H9 (cell line): Measurements from ENCODE around the gene CLBA1. TPM values are rescaled to one million over a fixed set of nuclear protein-coding genes. Genes with fewer than 3 reads are reported as not detected.

Experiments
- DNase-seq: peaks from one replicate; pipeline ENCODE4 v3.0.0-alpha.2; 2017
- H2AFZ ChIP-seq: one replicate; pipeline ENCODE4 v1.6.1; 2013; ENCODE audit warnings: mild to moderate bottlenecking, low read length, control low read depth, moderate library complexity
- H2AK5ac ChIP-seq: 2 replicates; pipeline ENCODE4 v1.6.1; 2013; ENCODE audit warnings: low read length, control low read depth, mixed read lengths; ENCODE audit not compliant: insufficient read length
- H2BK120ac ChIP-seq: one replicate; pipeline ENCODE4 v1.6.1; 2013; ENCODE audit warnings: low read depth, mild to moderate bottlenecking, low read length, control low read depth, inconsistent platforms; ENCODE audit not compliant: poor library complexity, severe bottlenecking
- H2BK12ac ChIP-seq: 2 replicates; pipeline ENCODE4 v1.6.1; 2013; ENCODE audit warnings: low read length, control low read depth, mixed read lengths, low read depth; ENCODE audit not compliant: insufficient read length
- H2BK15ac ChIP-seq: 2 replicates; pipeline ENCODE4 v1.6.1; 2013; ENCODE audit warnings: low read depth, low read length, control low read depth
- H2BK20ac ChIP-seq: one replicate; pipeline ENCODE4 v1.6.1; 2013; ENCODE audit warnings: low read depth, mild to moderate bottlenecking, low read length, control low read depth, inconsistent platforms; ENCODE audit not compliant: poor library complexity, severe bottlenecking
- H2BK5ac ChIP-seq: 2 replicates; pipeline ENCODE4 v1.6.1; 2013; ENCODE audit warnings: low read length, control low read depth, mixed read lengths; ENCODE audit not compliant: insufficient read length
- H3K14ac ChIP-seq: 2 replicates; pipeline ENCODE4 v1.6.1; 2013; ENCODE audit warnings: low read length, control low read depth; ENCODE audit not compliant: insufficient read depth
- H3K18ac ChIP-seq: 2 replicates; pipeline ENCODE4 v1.6.1; 2013; ENCODE audit warnings: low read depth, mild to moderate bottlenecking, mixed read lengths, low read length, control low read depth; ENCODE audit not compliant: insufficient read length
- H3K23ac ChIP-seq: 2 replicates; pipeline ENCODE4 v1.6.1; 2013; ENCODE audit warnings: low read length, control low read depth, mixed read lengths, low read depth; ENCODE audit not compliant: insufficient read length
- H3K23me2 ChIP-seq: 2 replicates; pipeline ENCODE4 v1.6.1; 2013; ENCODE audit warnings: low read depth, mild to moderate bottlenecking, mixed read lengths, low read length, control low read depth; ENCODE audit not compliant: insufficient read length, poor library complexity, severe bottlenecking
- H3K27ac ChIP-seq: 2 replicates; pipeline ENCODE4 v1.5.1; 2013; ENCODE audit warnings: low read length, control low read depth, mixed read lengths, low read depth; ENCODE audit not compliant: insufficient read length
- H3K27me3 ChIP-seq: 2 replicates; pipeline ENCODE4 v1.6.1; 2013; ENCODE audit warnings: low read length, control low read depth, inconsistent platforms; ENCODE audit not compliant: insufficient read depth
- H3K4ac ChIP-seq: 2 replicates; pipeline ENCODE4 v1.6.1; 2013; ENCODE audit warnings: low read depth, mild to moderate bottlenecking, control low read depth, inconsistent platforms, low read length, moderate library complexity
- H3K4me1 ChIP-seq: 2 replicates; pipeline ENCODE4 v1.6.1; 2013; ENCODE audit warnings: low read length, control low read depth, inconsistent platforms; ENCODE audit not compliant: insufficient read depth
- H3K4me2 ChIP-seq: 2 replicates; pipeline ENCODE4 v1.6.1; 2013; ENCODE audit warnings: low read length, control low read depth, mixed read lengths; ENCODE audit not compliant: insufficient read length, insufficient read depth
- H3K56ac ChIP-seq: 2 replicates; pipeline ENCODE4 v1.6.1; 2013; ENCODE audit warnings: low read depth, mild to moderate bottlenecking, mixed read lengths, low read length, control low read depth; ENCODE audit not compliant: insufficient read length
- H3K79me1 ChIP-seq: 2 replicates; pipeline ENCODE4 v1.6.1; 2013; ENCODE audit warnings: low read depth, mild to moderate bottlenecking, moderate library complexity, low read length, control low read depth, inconsistent platforms; ENCODE audit not compliant: insufficient read depth, poor library complexity, severe bottlenecking
- H3K79me2 ChIP-seq: 2 replicates; pipeline ENCODE4 v1.6.1; 2013; ENCODE audit warnings: low read length, control low read depth, inconsistent platforms; ENCODE audit not compliant: insufficient read depth
- H3K9ac ChIP-seq: 2 replicates; pipeline ENCODE4 v1.6.1; 2013; ENCODE audit warnings: low read length, control low read depth, mixed read lengths; ENCODE audit not compliant: insufficient read length; ENCODE audit errors: extremely low read depth
- H3K9me3 ChIP-seq: one replicate; pipeline ENCODE4 v1.6.1; 2013; ENCODE audit warnings: low read depth, low read length, inconsistent platforms; ENCODE audit not compliant: control insufficient read depth
- H3T11ph ChIP-seq: one replicate; pipeline ENCODE4 v1.6.1; 2013; ENCODE audit warnings: mild to moderate bottlenecking, low read length, control low read depth, inconsistent platforms
- H4K20me1 ChIP-seq: one replicate; pipeline ENCODE4 v1.6.1; 2013; ENCODE audit not compliant: control insufficient read depth, insufficient read length, insufficient read depth
- H4K5ac ChIP-seq: 2 replicates; pipeline ENCODE4 v1.6.1; 2013; ENCODE audit warnings: low read depth, mild to moderate bottlenecking, mixed read lengths, low read length, control low read depth; ENCODE audit not compliant: insufficient read length
- H4K8ac ChIP-seq: replicated peaks from 2 replicates; pipeline ENCODE4 v1.6.1; 2013; ENCODE audit warnings: low read length, control low read depth, mixed read lengths, low read depth; ENCODE audit not compliant: insufficient read length
- H4K91ac ChIP-seq: 2 replicates; pipeline ENCODE4 v1.6.1; 2013; ENCODE audit warnings: low read depth, mild to moderate bottlenecking, moderate library complexity, mixed read lengths, low read length, control low read depth; ENCODE audit not compliant: insufficient read length
- H3K27ac Mint-ChIP-seq, 3 experiments: 2 replicates in 2 of 3; 3 replicates in 1 of 3; pipeline ENCODE4 v1.8.0; 2020 to 2021; ENCODE audit warnings: mixed read lengths in 3 of 3, mild to moderate bottlenecking in 1 of 3, moderate library complexity in 1 of 3
- H3K27me3 Mint-ChIP-seq: 2 replicates; pipeline ENCODE4 v1.8.0; 2021; ENCODE audit warnings: low read depth, mild to moderate bottlenecking, moderate library complexity, mixed read lengths
- H3K36me3 Mint-ChIP-seq, 3 experiments: 2 replicates in 2 of 3; 3 replicates in 1 of 3; pipeline ENCODE4 v1.8.0; 2020 to 2021; ENCODE audit warnings: low read depth in 3 of 3, mixed read lengths in 3 of 3; ENCODE audit not compliant: insufficient read depth in 1 of 3
- H3K4me1 Mint-ChIP-seq, 2 experiments: 2 replicates each; pipeline ENCODE4 v1.8.0; 2020; ENCODE audit warnings: mixed read lengths in 2 of 2
- H3K4me3 Mint-ChIP-seq, 2 experiments: 2 replicates in 1 of 2; 3 replicates in 1 of 2; pipeline ENCODE4 v1.8.0; 2020 to 2021; ENCODE audit warnings: mild to moderate bottlenecking in 2 of 2, mixed read lengths in 2 of 2, moderate library complexity in 1 of 2
- H3K9me3 Mint-ChIP-seq, 2 experiments: 2 replicates in 1 of 2; 3 replicates in 1 of 2; pipeline ENCODE4 v1.8.0; 2020; ENCODE audit warnings: mild to moderate bottlenecking in 2 of 2, mixed read lengths in 2 of 2, moderate library complexity in 1 of 2
- WGBS: extraction: QIAGEN DNeasy Blood & Tissue Kit; methylation state at CpG from one replicate; pipeline ENCODE4 v1.1.7; 2013; ENCODE audit warnings: missing lambda C conversion rate, low lambda C conversion rate, mixed read lengths; ENCODE audit not compliant: insufficient read length; ENCODE audit errors: extremely low coverage; 5-methylcytosine and 5-hydroxymethylcytosine counted together
- total RNA-seq: library from RNA; stranded (reverse); gene quantifications from 2 replicates; pipeline ENCODE4 v1.2.1, GENCODE V29; 2021
- TF ChIP-seq, protein P1 (sequence below): fragments of 200-600 bp; sonication (generic); conservative IDR thresholded peaks from 3 replicates; pipeline ENCODE4 v1.8.0; 2021; ENCODE audit warnings: antibody characterized with exemption, mild to moderate bottlenecking

The CLBA1 gene
- total RNA-seq, 1 experiment from 2014 or later: 2.4 TPM

DNA sequence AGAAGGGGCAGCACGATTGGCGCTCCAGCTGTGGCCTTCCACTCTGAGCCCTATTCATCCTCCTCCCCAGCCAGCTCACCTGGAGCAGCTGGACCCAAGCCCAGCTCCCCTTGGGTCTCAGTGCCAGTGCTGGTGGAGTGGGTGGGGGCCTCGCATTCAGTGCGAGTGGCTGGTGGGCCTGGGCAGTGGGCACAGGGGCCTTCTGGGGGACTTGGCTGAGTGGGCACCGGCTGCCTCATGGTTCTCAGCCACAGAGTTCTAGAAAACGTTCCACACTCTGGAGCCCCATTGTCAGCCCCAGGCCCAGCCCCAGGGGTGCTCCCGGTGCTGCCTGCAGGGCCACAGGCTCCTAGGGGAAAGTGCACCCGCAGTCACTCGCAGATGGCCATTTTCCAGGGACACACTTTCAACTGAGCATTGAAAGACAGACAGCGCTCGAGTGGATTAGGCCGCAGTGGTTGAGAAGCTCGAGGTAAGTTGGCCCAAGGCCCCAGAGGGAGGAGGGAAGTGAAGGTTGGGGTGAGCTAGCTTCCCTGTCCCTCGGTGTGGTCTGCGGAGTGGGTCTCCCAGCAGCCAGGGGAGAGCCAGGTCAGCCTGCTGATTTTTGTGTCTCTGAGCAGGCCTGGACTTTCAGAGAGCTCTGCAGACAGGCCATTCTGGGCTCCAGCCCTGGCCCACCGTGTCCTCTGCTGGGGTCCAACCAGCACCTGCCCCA lies 3.8 kb downstream of the CLBA1 start:
- Histone ChIP-seq H3K4ac (no peak overlapping the region), H3K4me1 (no peaks in the 10 kb centered on the region), H4K91ac (no peak overlapping the region), H2BK20ac (no peak overlapping the region), H3K56ac (no peak overlapping the region), H3K23ac (no peak overlapping the region), H2AK5ac (no peak overlapping the region), H3T11ph (no peak overlapping the region), H2BK15ac (no peak overlapping the region), H4K5ac (no peak overlapping the region), H2BK120ac (no peak overlapping the region), H4K20me1 (no peaks in the 10 kb centered on the region), H3K23me2 (peaks cover 3% of the 10 kb centered on the region), H3K79me2 (no peaks in the 10 kb centered on the region), H3K14ac (no peak overlapping the region), H3K18ac (no peak overlapping the region), H2AFZ (no peak overlapping the region), H4K8ac (no peak overlapping the region), H3K27me3 (0 out of 2 replicates have a peak, but pooled peaks cover 2% of the 10 kb centered on the region), H3K4me2 (no peak overlapping the region), H3K79me1 (no peaks in the 10 kb centered on the region), H3K27ac (no peak overlapping the region), H3K9ac (no peak overlapping the region), H2BK12ac (no peak overlapping the region), H2BK5ac (no peak overlapping the region), H3K9me3 (no peaks in the 10 kb centered on the region)
- Mint-ChIP-seq H3K9me3 (peaks cover 0 to 3% of the 10 kb centered on the region in 2 experiments; a peak in 2 of 5 replicates), H3K27ac (no peak overlapping the region), H3K36me3 (peaks cover 4 to 16% (median 5%) of the 10 kb centered on the region in 3 experiments; a peak in 6 of 7 replicates), H3K4me3 (no peak overlapping the region), H3K4me1 (peaks cover under 1 to 2% of the 10 kb centered on the region in 2 experiments; a peak in 2 of 4 replicates), H3K27me3 (no peaks in the 10 kb centered on the region)
- DNase-seq: no peak
- WGBS: no CpG with 5 or more reads among the region's 16 CpGs
- TF ChIP-seq, protein P1, sequence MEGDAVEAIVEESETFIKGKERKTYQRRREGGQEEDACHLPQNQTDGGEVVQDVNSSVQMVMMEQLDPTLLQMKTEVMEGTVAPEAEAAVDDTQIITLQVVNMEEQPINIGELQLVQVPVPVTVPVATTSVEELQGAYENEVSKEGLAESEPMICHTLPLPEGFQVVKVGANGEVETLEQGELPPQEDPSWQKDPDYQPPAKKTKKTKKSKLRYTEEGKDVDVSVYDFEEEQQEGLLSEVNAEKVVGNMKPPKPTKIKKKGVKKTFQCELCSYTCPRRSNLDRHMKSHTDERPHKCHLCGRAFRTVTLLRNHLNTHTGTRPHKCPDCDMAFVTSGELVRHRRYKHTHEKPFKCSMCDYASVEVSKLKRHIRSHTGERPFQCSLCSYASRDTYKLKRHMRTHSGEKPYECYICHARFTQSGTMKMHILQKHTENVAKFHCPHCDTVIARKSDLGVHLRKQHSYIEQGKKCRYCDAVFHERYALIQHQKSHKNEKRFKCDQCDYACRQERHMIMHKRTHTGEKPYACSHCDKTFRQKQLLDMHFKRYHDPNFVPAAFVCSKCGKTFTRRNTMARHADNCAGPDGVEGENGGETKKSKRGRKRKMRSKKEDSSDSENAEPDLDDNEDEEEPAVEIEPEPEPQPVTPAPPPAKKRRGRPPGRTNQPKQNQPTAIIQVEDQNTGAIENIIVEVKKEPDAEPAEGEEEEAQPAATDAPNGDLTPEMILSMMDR: no peak
